ENCODE results near the gene TMCO6.
"Not testable (repeated sequence)": the region's sequence is repeated elsewhere in the genome, so short reads cannot be mapped to it uniquely, and the experiment has no call there.

The TMCO6 gene

DNA sequence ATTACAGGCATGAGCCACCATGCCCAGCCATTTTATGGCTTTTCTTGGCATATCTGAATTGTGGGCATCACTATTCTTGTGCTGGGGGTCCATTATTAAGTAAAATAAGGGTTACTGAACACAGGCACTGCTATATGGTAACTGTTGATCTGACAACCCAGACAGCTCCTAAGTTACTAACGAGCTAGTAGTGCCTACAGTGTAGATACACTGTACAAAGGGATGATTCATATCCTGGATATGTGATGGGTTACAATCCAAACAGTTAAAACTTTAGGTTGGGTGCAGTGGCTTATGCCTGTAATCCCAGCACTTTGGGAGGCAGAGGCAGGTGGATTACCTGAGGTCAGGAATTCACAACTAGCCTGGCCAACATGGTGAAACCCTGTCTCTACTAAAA is 10.5 kb upstream of the TMCO6 start:
- no peak overlapping the region for H3K27ac ChIP-seq
- DNase-seq (ENCODE audit: low read depth, low spot score), result no peak

GRCh38 chr5:140630292-140631035 is 8.8 kb upstream of the TMCO6 start:
- DNase-seq (ENCODE audit: low read depth, low spot score), result no peak
- peak overlapping the region; percentile 4 for H3K27ac ChIP-seq

DNA sequence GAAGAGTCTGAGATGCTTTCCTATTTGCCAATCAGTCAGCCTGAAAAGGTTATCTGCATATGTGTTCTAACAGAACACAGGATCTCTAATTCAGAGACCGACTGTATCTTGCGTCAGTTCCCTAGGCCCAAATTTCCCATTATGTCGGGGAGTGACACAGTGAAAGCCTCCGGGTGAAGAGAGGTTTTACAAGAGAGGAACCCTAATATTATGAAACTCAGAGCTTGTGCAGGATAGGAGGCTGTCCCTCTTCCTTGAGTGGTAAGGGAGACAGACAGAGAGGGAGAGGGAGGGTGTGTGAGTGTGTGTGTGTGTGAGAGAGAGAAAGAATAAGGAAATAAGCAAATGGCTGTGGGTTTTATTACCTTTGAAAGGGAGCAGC is 8.2 kb upstream of the TMCO6 start:
- H3K27ac ChIP-seq, result no peak overlapping the region
- no peak for DNase-seq (ENCODE audit: low read depth, low spot score)

- no peak overlapping the region for H3K27ac ChIP-seq
- no peak for DNase-seq (ENCODE audit: low read depth, low spot score)
These were observed 7.4 kb upstream of the TMCO6 start for GRCh38 chr5:140631831-140632365.

- H3K27ac ChIP-seq, result no peak overlapping the region
- DNase-seq (ENCODE audit: low read depth, low spot score), result no peak
These were observed 6.8 kb upstream of the TMCO6 start for GRCh38 chr5:140632366-140633020.

GRCh38 chr5:140633021-140633471 is 6.2 kb upstream of the TMCO6 start, which contains the start of gene CD14:
TSS of gene CD14 (minus strand) at chr5:140633175. CDS start at chr5:140633071, 104 bp downstream.
- no peak within 1 kb of the TSS for H3K27ac ChIP-seq
- no peak for DNase-seq (ENCODE audit: low read depth, low spot score)

- DNase-seq (ENCODE audit: low read depth, low spot score), result no peak
- no peak overlapping the region for H3K27ac ChIP-seq
These were observed 5.8 kb upstream of the TMCO6 start for GRCh38 chr5:140633501-140633900.

DNA sequence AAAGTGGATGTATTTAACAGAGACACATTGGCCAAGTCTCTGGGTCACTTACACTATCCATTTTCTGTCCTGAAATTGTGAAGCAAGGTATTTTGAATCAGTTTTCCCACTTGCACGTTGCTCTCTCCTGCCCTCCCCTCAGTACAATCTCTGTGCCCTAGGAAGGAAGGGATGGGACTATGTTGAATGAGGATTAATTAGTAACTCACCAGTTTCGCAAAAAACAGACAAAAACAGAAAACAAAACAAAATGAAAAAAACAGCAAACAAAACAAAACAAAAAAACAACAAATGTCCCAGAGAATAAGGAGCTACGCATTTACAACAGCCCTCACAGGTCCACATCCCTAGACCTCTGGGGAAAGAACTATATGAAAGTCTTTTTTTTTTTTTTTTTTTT is 5.1 kb upstream of the TMCO6 start:
- no peak overlapping the region for H3K27ac ChIP-seq
- DNase-seq (ENCODE audit: low read depth, low spot score), result no peak

DNA sequence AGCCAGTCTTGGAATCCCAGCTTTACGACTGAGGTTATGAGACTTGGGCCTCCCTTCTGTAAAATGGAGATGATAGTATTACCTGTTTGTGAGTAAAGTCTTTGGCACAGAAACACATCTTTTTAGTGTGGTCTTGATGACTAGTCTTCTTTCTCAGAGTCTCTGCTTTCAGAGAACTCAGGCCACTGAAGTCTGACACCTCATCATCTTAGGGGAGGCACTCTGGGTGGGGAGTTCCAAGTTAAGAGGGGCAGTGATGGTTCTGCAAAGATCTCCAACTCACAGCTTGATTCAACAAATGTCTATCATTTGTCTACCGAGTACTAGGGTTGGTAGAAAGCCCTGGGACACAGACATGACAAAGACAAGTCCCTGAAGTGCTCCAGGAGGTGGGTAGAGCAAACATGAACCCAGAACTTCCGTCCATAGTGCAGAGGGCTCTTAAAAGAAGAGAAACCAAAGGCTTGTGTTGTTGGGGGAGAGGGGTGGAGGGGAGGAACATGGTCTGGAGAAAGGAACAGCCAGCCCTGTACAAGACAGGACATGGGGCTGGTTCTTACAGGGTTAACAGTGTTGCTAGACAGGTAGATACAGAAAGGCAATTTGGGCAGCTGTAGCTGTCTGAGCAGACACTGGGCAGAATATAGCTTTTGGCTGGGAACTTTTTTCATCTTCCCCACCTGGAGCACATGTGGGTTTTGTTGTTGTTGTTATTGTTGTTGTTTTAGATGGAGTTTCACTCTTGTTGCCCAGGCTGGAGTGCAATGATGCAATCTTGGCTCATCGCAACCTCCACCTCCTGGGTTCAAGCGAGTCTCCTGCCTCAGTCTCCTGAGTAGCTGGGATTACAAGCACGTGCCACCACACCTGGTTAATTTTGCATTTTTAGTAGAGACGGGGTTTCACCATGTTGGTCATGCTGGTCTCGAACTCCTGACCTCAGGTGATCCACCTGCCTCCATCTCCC is 3.7 kb upstream of the TMCO6 start:
- no peak overlapping the region for H3K27ac ChIP-seq
- DNase-seq (ENCODE audit: low read depth, low spot score), result no peak

DNA sequence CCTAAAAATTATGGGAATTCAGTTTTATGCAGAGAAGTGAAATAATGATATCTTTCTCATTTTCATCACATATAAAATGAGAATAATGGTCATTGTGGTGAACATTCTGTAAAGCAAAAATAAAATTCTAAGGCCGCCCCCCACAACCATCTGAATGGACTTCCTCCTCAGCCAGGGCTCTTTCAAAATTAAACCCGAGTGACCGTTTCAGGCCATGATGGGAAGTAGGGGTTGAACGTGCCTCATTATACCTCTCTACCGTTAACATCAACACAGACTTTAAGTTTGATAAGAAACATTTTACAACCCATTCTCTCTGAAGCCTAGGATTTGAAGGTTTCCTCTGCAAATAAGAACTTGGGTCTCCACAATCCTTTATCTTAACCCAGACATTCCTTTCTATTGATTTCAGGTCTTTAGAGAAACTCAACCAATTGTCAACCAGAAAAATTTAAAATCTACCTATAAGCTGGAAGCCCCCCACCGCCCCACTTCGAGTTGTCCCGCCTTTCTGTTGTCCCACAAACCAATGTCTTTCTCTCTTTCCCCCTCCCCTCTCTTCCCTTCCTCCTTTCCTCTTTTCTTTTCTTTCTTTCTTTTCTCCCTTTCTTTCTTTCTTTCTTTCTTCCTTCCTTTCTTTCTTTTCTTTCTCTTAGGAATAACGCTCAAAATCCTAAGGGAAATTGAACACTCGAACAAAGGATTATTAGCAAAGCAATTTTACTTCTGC is 1.7 kb upstream of the TMCO6 start:
- no peak for DNase-seq (ENCODE audit: low read depth, low spot score)
- H3K27ac ChIP-seq, result no peak overlapping the region

DNA sequence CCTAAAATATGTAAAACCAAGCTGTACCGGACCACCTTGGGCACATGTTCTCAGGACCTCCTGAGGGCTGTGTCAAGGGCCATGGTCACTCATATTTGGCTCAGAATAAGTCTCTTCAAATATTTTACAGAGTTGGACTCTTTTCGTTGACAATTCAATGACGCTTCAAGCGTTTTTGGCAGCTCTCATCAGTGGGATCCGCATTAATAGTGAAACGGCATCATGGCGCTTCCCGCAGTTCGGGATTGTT is 428 bp upstream of the TMCO6 start:
- DNase-seq (ENCODE audit: low read depth, low spot score), result not testable (repeated sequence)

GRCh38 chr5:140641716-140642115 is 2.5 kb downstream of the TMCO6 start:
- H3K27ac ChIP-seq, result no peak overlapping the region
- DNase-seq (ENCODE audit: low read depth, low spot score), result no peak

More for the DNA sequence above, 428 bp upstream of the TMCO6 start:
- H3K27ac ChIP-seq, result peak overlapping the region; percentile 62

DNA sequence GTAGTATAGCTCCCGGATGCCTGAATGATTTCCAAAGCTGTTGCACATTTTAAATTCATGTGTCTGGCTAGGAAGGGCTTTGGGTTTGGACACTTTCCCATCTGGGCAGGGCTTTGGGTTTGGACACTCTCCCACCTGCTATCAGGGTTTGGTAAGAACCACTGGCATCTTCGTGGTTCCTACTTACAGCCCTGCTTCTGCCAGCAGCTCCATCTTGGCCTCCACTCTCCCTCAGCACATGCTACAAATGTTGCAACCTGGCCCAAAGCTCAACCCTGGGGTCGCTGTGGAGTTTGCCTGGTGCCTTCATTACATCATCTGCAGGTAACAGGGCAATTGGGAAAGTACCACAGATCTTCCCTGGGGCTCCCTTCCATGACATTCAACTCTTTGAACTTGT is 3.5 kb downstream of the TMCO6 start:
- no peak overlapping the region for H3K27ac ChIP-seq
- no peak for DNase-seq (ENCODE audit: low read depth, low spot score)

DNA sequence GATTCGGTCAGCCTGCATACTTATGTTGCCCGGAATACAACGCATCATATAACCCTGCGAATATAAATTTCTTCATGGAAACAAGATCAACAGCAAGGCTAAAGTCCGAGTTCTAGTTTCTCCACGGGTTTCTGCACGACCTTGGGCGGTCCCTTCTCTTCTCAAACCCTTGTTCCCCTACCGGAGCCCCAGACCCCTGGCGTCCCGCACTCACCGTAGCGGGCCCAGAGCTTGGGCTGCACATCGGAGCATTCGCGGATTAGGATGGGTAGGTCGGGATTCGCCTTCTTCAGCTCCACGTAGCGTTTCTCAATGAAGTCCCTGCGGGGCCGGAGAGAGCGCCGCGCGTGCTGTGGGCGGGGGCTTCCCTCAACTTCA is 7.8 kb downstream of the TMCO6 start:
- no peak for DNase-seq (ENCODE audit: low read depth, low spot score)
- H3K27ac ChIP-seq, result peak overlapping the region; percentile 55

- DNase-seq (ENCODE audit: low read depth, low spot score), result no peak
These were observed 19.6 kb downstream of the TMCO6 start for GRCh38 chr5:140658870-140659269.

DNA sequence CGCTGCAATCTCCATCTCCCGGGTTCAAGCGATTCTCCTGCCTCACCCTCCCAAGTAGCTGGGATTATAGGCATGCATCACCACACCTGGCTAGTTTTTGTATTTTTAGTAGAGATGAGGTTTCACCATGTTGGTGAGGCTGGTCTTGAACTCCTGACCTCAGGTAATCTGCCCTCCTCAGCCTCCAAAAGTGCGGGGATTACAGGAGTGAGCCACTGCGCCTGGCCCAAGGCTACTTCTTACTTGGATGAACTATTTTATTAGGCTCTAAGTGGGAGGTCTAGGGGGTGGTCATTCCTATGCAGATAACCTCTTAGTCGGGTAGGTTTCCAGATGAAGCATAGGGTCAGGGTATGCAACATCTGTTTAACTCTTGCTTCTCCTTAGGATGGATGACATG is 21.1 kb downstream of the TMCO6 start:
- not testable (repeated sequence) for H3K27ac ChIP-seq; DNase-seq (ENCODE audit: low read depth, low spot score)

More at GRCh38 chr5:140658870-140659269, 19.6 kb downstream of the TMCO6 start:
- no peak overlapping the region for H3K27ac ChIP-seq

GRCh38 chr5:140664030-140664358 is 24.7 kb downstream of the TMCO6 start:
- DNase-seq (ENCODE audit: low read depth, low spot score), result no peak

DNA sequence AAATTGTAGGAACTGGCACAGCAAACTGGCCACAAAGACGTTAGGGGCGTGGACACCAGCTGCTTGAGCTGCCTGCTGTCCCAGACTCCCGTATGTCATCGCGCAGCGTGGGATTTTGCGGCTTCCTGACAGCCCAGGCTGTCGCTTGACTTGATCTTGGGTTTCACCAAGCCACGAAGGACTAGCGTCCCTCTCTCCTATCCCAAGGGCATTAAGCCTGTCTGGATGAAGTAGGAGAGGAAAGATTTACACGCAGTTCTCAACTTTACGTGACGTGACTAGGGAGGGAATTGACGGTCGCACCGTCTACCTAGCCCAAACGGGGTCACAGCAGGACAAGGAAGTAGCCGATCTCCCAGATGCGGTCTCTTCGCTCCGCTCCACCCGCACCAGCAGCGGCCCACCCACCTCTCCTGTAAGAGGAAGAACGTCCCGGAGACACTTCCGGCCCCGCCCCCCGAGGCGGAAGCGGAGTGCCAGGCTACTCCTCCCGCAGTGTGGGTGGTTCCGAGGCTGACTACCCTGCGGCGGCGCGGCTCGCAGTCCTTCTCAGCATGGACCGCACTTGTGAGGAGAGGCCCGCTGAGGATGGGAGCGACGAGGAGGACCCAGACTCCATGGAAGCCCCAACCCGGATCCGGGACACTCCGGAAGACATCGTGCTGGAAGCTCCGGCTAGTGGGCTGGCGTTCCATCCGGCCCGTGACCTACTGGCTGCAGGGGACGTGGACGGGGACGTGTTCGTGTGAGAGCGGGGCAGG is 25.3 kb downstream of the TMCO6 start, which contains the start of gene WDR55:
WDR55 (plus strand) TSS at position 546 of the 761 bp plus-strand sequence; CDS start at position 555, 9 bp downstream.
- peak; percentile 77 for DNase-seq (ENCODE audit: low read depth, low spot score)
- H3K27ac ChIP-seq, result peak within 1 kb of the TSS; percentile 92

More at GRCh38 chr5:140664030-140664358, 24.7 kb downstream of the TMCO6 start:
- peak overlapping the region; percentile 92 for H3K27ac ChIP-seq

DNA sequence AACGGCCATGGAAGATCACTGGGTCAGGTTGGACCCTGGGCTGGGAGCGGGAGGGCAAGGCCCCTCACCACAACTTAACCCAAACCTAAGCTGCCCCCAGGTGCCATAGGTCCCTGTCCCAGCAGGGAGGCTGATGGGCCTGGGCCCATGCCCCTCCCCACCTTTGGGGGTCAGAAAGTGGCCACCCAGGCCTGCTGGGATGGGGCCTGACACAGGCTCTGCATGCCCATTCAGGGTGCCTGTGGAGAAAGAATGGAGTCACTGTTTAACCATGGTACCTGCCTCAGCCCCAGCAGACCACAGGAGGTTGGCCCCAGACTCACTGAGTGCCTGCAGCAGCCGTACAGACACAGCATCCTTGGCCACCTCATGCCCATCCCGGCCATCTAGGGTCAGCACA is 31.8 kb downstream of the TMCO6 start:
- not testable (repeated sequence) for DNase-seq (ENCODE audit: low read depth, low spot score); H3K27ac ChIP-seq
